K562 (cell line): ENCODE data around the gene HRH3. TPM values are rescaled to one million over a fixed set of nuclear protein-coding genes. Genes with fewer than 3 reads are reported as not detected.

ENCODE experiments used
- ATAC-seq: fragments of 200-7000 bp; cut with Tn5 transposase; 3 replicates; pipeline ENCODE4 v1.9.1; 2020; ENCODE audit warnings: moderate library complexity
- BruUV-seq: library from RNA; stranded (reverse); fragments of 400-500 nt; replicated peaks from 2 replicates; lab custom pipeline; 2021; lab: Mats Ljungman, UMichigan
- CTCF ChIA-PET: fragments of 300-600 bp; formaldehyde crosslinking; extraction: SDS; loops from one replicate; lab custom pipeline; 2021; ENCODE audit warnings: low intra/inter-chr PET ratio; lab: Yijun Ruan, JAX
- POLR2A ChIA-PET: fragments of 300-600, 350-650 bp; sonication (Branson Sonifier 250); formaldehyde crosslinking; extraction: SDS; loops from one replicate; lab custom pipeline; 2021; ENCODE audit warnings: antibody characterized with exemption, inconsistent platforms; lab: Yijun Ruan, JAX
- DNase-seq, 4 experiments: peaks; one replicate each; pipeline versions ENCODE4 v3.0.0 to v3.0.0-alpha.2; 2011 to 2018; ENCODE audit warnings: low spot score in 3 of 4, mixed read lengths in 3 of 4; ENCODE audit errors: extremely low read depth in 1 of 4
- FAIRE-seq: peaks from 2 replicates; lab custom pipeline; 2011; peaks lifted over from hg19 to GRCh38; lab: Jason Lieb, UNC
- H2AFZ ChIP-seq: 2 replicates; pipeline ENCODE4 v1.6.0; 2011; ENCODE audit warnings: low read depth, low read length, control low read depth, inconsistent platforms
- H3K27ac ChIP-seq: fragments of 200-600 bp; 3 replicates; pipeline ENCODE4 v1.8.0; 2011; ENCODE audit warnings: low read depth, mild to moderate bottlenecking, control low read depth, inconsistent platforms, low read length, moderate library complexity, mixed read lengths; ENCODE audit errors: extremely low read depth
- H3K27me3 ChIP-seq, 2 experiments: fragments of 300-600 bp in 1 of 2; 2 replicates in 1 of 2; 3 replicates in 1 of 2; pipeline versions ENCODE4 v1.6.0 to v1.8.0; 2011; ENCODE audit warnings: inconsistent platforms in 2 of 2, low read length in 2 of 2, mild to moderate bottlenecking in 1 of 2, mixed read lengths in 1 of 2, moderate library complexity in 1 of 2; ENCODE audit not compliant: control insufficient read depth in 2 of 2, insufficient read depth in 2 of 2
- H3K36me3 ChIP-seq: fragments of 300-600 bp; 3 replicates; pipeline ENCODE4 v1.8.0; 2011; ENCODE audit warnings: mild to moderate bottlenecking, low read length, inconsistent platforms; ENCODE audit not compliant: control insufficient read depth, insufficient read depth
- H3K4me1 ChIP-seq, 2 experiments: fragments of 200-600 bp in 1 of 2; replicated peaks in 1 of 2; 2 replicates in 1 of 2; 3 replicates in 1 of 2; pipeline versions ENCODE4 v1.5.1 to v1.8.0; 2011; ENCODE audit warnings: inconsistent platforms in 2 of 2, low read length in 2 of 2, mild to moderate bottlenecking in 1 of 2, mixed read lengths in 1 of 2, moderate library complexity in 1 of 2; ENCODE audit not compliant: control insufficient read depth in 2 of 2, insufficient read depth in 2 of 2
- H3K4me2 ChIP-seq: 2 replicates; pipeline ENCODE4 v1.6.1; 2011; ENCODE audit warnings: low read length, control low read depth, inconsistent platforms, mixed read lengths; ENCODE audit not compliant: insufficient read depth
- H3K4me3 ChIP-seq: fragments of 200-600 bp; sonication (generic), shearing (Covaris generic); 2 replicates; pipeline ENCODE4 v1.5.1; 2016; ENCODE audit warnings: control low read depth, inconsistent platforms
- H3K79me2 ChIP-seq: fragments of 200-600 bp; 3 replicates; pipeline ENCODE4 v1.8.0; 2011; ENCODE audit warnings: low read length, inconsistent platforms; ENCODE audit not compliant: control insufficient read depth, insufficient read depth
- H3K9ac ChIP-seq, 2 experiments: 2 replicates each; pipeline versions ENCODE4 v1.6.0 to v1.6.1; 2011; ENCODE audit warnings: low read depth in 2 of 2, low read length in 2 of 2, control low read depth in 1 of 2, inconsistent platforms in 1 of 2, mild to moderate bottlenecking in 1 of 2, mixed read lengths in 1 of 2; ENCODE audit not compliant: insufficient read depth in 1 of 2
- H3K9me1 ChIP-seq: one replicate; pipeline ENCODE4 v1.6.0; 2011; ENCODE audit warnings: inconsistent platforms, mild to moderate bottlenecking, low read length, moderate library complexity; ENCODE audit not compliant: control insufficient read depth, insufficient read depth
- H3K9me3 ChIP-seq: replicated peaks from 2 replicates; pipeline ENCODE4 v1.5.1; 2011; ENCODE audit warnings: low read depth, low read length, inconsistent platforms; ENCODE audit not compliant: control insufficient read depth, insufficient read depth
- H4K20me1 ChIP-seq: replicated peaks from 2 replicates; pipeline ENCODE4 v1.6.1; 2011; ENCODE audit warnings: low read length, inconsistent platforms, mixed read lengths; ENCODE audit not compliant: control insufficient read depth, insufficient read depth
- BDP1 ChIP-seq: IDR thresholded peaks from 3 replicates; pipeline ENCODE4 v1.6.1; 2011; ENCODE audit not compliant: insufficient read length, insufficient read depth
- HMGN3 ChIP-seq: IDR thresholded peaks from 2 replicates; pipeline ENCODE4 v1.6.1; 2011; ENCODE audit warnings: borderline replicate concordance, low read depth, mild to moderate bottlenecking, mixed read lengths, low read length; ENCODE audit not compliant: insufficient read length; ENCODE audit errors: extremely low read depth
- HOMEZ ChIP-seq: fragments of 250-450 bp; sonication (Bioruptor Pico); IDR thresholded peaks from 2 replicates; pipeline ENCODE4 v1.4.0; 2020; ENCODE audit warnings: mild to moderate bottlenecking, moderate library complexity
- JUN ChIP-seq, 2 experiments: sonication (generic) in 1 of 2; formaldehyde crosslinking in 1 of 2; IDR thresholded peaks; 2 replicates each; pipeline versions ENCODE4 v1.6.1 to v1.8.0; 2012 to 2022; ENCODE audit warnings: borderline replicate concordance in 2 of 2, mild to moderate bottlenecking in 2 of 2, improper control_type of control experiment in 1 of 2, low read depth in 1 of 2, low read length in 1 of 2, missing genetic modification reagents in 1 of 2
- KDM4B ChIP-seq, 2 experiments: fragments of 450-650 bp in 1 of 2; sonication (generic) in 1 of 2; IDR thresholded peaks; 2 replicates each; pipeline ENCODE4 v1.6.1; 2016 to 2017; ENCODE audit warnings: borderline replicate concordance in 2 of 2, antibody characterized with exemption in 1 of 2, low read depth in 1 of 2, mild to moderate bottlenecking in 1 of 2
- MBD2 ChIP-seq: sonication (generic); IDR thresholded peaks from 2 replicates; pipeline ENCODE4 v1.6.1; 2016; ENCODE audit warnings: low read depth, borderline replicate concordance
- NCOA2 ChIP-seq, 2 experiments: fragments of 450-650 bp; IDR thresholded peaks; 2 replicates each; pipeline ENCODE4 v1.6.1; 2018; ENCODE audit warnings: mild to moderate bottlenecking in 2 of 2, moderate library complexity in 1 of 2; ENCODE audit not compliant: partially characterized antibody in 2 of 2
- PPARD ChIP-seq: fragments of 250-450 bp; sonication (Bioruptor Pico); IDR thresholded peaks from 2 replicates; pipeline ENCODE4 v1.8.0; 2022; ENCODE audit warnings: inconsistent platforms, mild to moderate bottlenecking, moderate library complexity
- PYGO2 ChIP-seq: fragments of 450-650 bp; IDR thresholded peaks from 2 replicates; pipeline ENCODE4 v1.6.1; 2016; ENCODE audit warnings: mild to moderate bottlenecking, missing genetic modification characterization, moderate library complexity, missing compliant biosample characterization
- ZC3H11A ChIP-seq: IDR thresholded peaks from 2 replicates; pipeline ENCODE4 v1.6.1; 2012; ENCODE audit warnings: low read depth, low read length, improper control_type of control experiment
- ZNF707 ChIP-seq: fragments of 250-450 bp; sonication (Bioruptor Pico); conservative IDR thresholded peaks from 2 replicates; pipeline ENCODE4 v1.8.0; 2022; ENCODE audit warnings: inconsistent platforms, mild to moderate bottlenecking, moderate library complexity
- WGBS: fragments of 100-300 bp; shearing (Covaris generic); methylation state at CpG from one replicate; pipeline ENCODE4 v1.1.6; 2016; ENCODE audit warnings: low coverage, mixed read lengths; ENCODE audit not compliant: insufficient coverage; ENCODE audit errors: missing lambda C conversion rate; 5-methylcytosine and 5-hydroxymethylcytosine counted together
- in situ Hi-C: fragments of 300-500 bp; cut with MboI; formaldehyde crosslinking; loops from 4 replicates; pipeline ENCODE4 v1.15.0; 2018; ENCODE audit warnings: inconsistent platforms, mixed read lengths
- intact Hi-C: fragments of 100-400 bp; cut with micrococcal nuclease; formaldehyde crosslinking; loops from 2 replicates; pipeline ENCODE4 v1.14.2; 2022
- polyA plus RNA-seq, 8 experiments: library from polyadenylated mRNA; depleted of rRNA in 4 of 8; stranded (reverse) in 5 of 8; unstranded in 3 of 8; fragments of >200 nt; fragmentation: Nextera tagmentation in 2 of 8; fragmentation: Illumina TruSeq in 1 of 8; extraction: Ambion mirVana in 2 of 8; extraction: Trizol in 1 of 8; gene quantifications; 2 replicates each; pipeline versions ENCODE4 v1.2.1 to v1.2.3, GENCODE V29; 2011 to 2014; ENCODE audit warnings: inconsistent platforms in 1 of 8, missing spikeins in 1 of 8
- total RNA-seq, 7 experiments: library from RNA; depleted of rRNA in 6 of 7; stranded (reverse); fragments of >200 nt in 6 of 7; fragmentation: Illumina TruSeq in 2 of 7; extraction: Trizol in 2 of 7; gene quantifications; 2 replicates each; pipeline versions ENCODE4 v1.2.1 to v1.2.3, GENCODE V29; 2011 to 2021; ENCODE audit warnings: low replicate concordance in 1 of 7
- TF ChIP-seq, protein P1 (sequence below): fragments of 450-650 bp; formaldehyde crosslinking; IDR thresholded peaks from 2 replicates; pipeline ENCODE4 v1.4.0; 2020; ENCODE audit warnings: mild to moderate bottlenecking, moderate library complexity
- TF ChIP-seq, protein P2 (sequence below): fragments of 250-450 bp; sonication (Bioruptor Pico); IDR thresholded peaks from 2 replicates; pipeline ENCODE4 v1.8.0; 2022; ENCODE audit warnings: inconsistent platforms, mild to moderate bottlenecking, moderate library complexity, borderline replicate concordance

HRH3 gene
- total and polyA plus RNA-seq, 9 of the 15 experiments (the other 6 are each of a cell fraction or from before 2014, with no cell fraction given) = not detected

DNA sequence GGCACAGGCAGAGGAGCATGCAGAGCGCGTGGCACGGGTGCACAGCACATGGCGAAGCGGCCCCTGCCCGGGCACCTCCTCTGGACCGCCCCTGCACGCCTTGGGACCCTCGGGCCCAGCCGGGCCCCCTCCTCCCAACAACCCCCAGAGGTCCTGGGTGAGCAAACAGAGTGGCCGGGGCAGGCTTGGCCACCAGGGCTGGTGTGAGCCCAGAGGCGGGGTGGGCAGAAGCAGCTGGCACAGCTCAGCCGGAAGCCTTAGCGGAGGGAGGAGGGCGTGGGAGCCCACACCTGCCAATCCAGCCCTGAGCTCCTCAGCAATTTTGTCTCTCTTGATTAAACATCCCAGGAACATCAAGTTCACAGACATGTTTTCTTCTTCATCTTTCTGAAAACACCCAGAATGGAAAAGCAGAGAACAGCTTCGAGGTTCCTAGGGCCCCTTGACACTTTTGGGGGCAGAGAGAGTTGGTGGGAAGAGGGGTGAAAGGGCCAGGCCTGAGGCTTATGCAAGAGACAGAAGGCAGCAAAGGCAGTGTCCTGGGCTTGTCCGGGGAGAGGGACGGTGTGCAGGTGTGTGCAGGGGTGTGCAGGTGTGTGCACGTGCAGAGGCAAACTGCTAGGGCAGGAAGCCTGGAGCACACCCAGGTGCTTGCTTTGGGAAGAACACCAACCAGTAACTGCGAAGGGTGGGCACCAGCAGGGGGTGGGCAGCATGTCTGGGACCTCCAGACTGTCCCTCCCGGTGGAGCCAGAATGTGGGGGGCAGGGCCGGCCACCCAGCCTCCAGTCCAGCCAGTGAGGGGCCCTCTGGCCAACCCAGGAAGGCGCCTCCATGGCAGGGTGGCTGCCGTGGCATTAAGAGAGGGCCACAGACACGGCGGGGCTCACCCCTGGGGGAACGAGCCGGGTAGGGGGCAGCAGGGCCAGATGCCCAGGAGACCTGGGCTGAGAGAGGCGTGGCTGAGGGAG lies 4.8 kb downstream of the HRH3 start:
- no peak overlapping the region for H3K4me3 ChIP-seq
- no peaks in the 10 kb centered on the region for H3K9me1 ChIP-seq
- H3K27ac ChIP-seq = no peak overlapping the region
- no peaks in the 10 kb centered on the region for H3K9me3 ChIP-seq
- H3K27me3 ChIP-seq = peaks cover 43 to 70% of the 10 kb centered on the region in 2 experiments; a peak in 4 of 5 replicates
- no peak overlapping the region for H3K9ac ChIP-seq
- DNase-seq (no peak), FAIRE-seq (no peak), ATAC-seq (no peak)
- intact Hi-C loops = no loop called here
- peaks cover 0 to 54% of the 10 kb centered on the region in 2 experiments; a peak in 2 of 5 replicates for H3K4me1 ChIP-seq
- ChIA-PET POLR2A (interaction anchor here (1.2 kb wide), 1 partner anchor 20 kb away, joined by 3 read pairs; no protein-coding TSS in a partner anchor), CTCF (no interaction called here)
- BruUV-seq = no TSS peak
- H3K4me2 ChIP-seq = no peak overlapping the region
- H3K79me2 ChIP-seq = no peaks in the 10 kb centered on the region
- H4K20me1 ChIP-seq = peaks cover 23% of the 10 kb centered on the region
- no peak overlapping the region for H2AFZ ChIP-seq
- 5% methylated on average over 23 of the region's 29 CpGs for WGBS
- in situ Hi-C loops = no loop called here
- H3K36me3 ChIP-seq = no peaks in the 10 kb centered on the region
- TF ChIP-seq PPARD (CRISPR knock-in tag) = no peak
- TF ChIP-seq HOMEZ (CRISPR knock-in tag) = no peak
- TF ChIP-seq NCOA2 (IDR thresholded peaks at IDR 0.05; ENCODE audit: partially characterized antibody in 2 of 2) = no peak
- no peak for TF ChIP-seq BDP1
- no peak for TF ChIP-seq JUN (IDR thresholded peaks at IDR 0.05; ENCODE audit: borderline replicate concordance, low read depth, low read length)
- no peak for TF ChIP-seq JUN (CRISPR knock-in tag; IDR thresholded peaks at IDR 0.05; ENCODE audit: borderline replicate concordance)
- TF ChIP-seq KDM4B (IDR thresholded peaks at IDR 0.05; ENCODE audit: borderline replicate concordance in 2 of 2, low read depth in 1 of 2) = no peak
- TF ChIP-seq ZNF707 (CRISPR knock-in tag) = no peak
- TF ChIP-seq PYGO2 (tag) = no peak
- no peak for TF ChIP-seq MBD2
- TF ChIP-seq, protein P1, sequence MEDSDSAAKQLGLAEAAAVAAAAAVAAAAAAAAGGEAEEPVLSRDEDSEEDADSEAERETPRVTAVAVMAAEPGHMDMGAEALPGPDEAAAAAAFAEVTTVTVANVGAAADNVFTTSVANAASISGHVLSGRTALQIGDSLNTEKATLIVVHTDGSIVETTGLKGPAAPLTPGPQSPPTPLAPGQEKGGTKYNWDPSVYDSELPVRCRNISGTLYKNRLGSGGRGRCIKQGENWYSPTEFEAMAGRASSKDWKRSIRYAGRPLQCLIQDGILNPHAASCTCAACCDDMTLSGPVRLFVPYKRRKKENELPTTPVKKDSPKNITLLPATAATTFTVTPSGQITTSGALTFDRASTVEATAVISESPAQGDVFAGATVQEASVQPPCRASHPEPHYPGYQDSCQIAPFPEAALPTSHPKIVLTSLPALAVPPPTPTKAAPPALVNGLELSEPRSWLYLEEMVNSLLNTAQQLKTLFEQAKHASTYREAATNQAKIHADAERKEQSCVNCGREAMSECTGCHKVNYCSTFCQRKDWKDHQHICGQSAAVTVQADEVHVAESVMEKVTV = no peak
- no peak for TF ChIP-seq HMGN3
- no peak for TF ChIP-seq ZC3H11A
- TF ChIP-seq, protein P2, sequence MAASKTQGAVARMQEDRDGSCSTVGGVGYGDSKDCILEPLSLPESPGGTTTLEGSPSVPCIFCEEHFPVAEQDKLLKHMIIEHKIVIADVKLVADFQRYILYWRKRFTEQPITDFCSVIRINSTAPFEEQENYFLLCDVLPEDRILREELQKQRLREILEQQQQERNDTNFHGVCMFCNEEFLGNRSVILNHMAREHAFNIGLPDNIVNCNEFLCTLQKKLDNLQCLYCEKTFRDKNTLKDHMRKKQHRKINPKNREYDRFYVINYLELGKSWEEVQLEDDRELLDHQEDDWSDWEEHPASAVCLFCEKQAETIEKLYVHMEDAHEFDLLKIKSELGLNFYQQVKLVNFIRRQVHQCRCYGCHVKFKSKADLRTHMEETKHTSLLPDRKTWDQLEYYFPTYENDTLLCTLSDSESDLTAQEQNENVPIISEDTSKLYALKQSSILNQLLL = no peak
